Medulla oblongata (tissue), 1 donor: ENCODE data around the gene WWOX.

Source experiments
- DNase-seq: peaks from one replicate; pipeline ENCODE4 v3.0.0-alpha.2; 2015; ENCODE audit errors: extremely low spot score

WWOX gene

DNA sequence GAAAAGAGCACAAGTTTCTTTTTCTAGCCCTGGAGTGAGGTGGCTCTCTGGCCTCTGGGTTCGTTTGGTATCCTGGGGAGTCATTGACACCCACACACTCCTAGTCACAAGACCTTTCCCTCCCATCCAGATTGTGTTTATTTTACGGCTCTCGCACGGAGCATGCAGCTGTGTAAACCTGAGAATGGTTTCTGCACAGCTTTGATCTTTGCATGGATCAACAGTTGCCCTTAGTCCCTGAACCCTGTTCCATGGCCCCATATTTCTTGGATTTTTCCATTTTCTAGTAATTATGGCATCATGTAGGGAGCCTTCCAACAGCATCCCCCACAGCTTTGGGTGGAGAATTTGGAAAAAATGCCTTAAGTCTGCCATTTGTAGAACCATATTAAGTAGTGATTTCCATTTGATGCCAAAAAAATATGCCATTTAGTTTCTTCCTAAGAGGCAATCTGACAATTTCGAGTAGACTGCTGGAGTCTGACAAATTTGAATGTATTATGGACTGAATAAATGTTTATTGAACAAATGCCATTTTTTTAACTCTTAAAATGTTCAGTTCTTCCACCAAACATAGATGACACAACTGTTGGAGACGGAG lies 197.7 kb downstream of the WWOX start:
- DNase-seq = no peak

DNA sequence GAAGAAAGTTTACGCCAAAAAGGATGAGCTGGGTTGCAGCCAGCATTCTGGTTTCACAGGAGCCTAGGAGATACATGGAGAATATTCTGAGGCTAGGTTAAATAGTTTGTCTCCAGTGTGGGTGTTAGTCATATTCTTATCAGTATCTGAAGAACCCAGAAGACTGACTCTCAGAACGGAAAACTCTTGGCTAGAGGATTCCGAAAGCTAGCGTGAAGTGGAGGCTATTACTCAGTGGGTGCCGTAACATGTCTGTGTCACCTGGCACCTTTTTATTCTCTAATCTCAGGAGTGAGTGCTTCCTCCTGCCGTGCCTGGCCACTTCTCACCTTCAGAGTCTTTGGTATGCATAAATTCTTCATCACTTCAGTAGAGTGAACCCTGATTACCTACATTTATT lies 199.5 kb downstream of the WWOX start:
- no peak for DNase-seq

DNA sequence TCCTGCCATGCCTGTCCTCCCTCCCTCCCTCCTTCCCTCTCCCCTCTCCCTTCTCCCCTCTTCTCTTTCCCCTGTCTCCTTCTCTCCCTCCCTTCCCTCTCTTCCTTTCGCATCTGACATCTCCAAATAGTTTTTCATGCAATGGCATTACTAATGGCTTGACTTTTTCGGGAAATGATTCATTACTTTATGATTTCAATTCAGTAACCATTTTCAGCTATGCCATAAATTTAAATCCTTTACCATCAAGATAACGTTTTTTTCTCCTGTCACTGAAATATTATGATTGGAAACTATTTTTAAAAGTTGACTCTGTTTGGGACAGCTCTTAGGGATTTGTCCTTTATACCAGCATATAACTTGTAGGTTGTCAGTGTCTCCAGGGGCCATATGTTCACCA lies 201.0 kb downstream of the WWOX start:
- no peak for DNase-seq

DNA sequence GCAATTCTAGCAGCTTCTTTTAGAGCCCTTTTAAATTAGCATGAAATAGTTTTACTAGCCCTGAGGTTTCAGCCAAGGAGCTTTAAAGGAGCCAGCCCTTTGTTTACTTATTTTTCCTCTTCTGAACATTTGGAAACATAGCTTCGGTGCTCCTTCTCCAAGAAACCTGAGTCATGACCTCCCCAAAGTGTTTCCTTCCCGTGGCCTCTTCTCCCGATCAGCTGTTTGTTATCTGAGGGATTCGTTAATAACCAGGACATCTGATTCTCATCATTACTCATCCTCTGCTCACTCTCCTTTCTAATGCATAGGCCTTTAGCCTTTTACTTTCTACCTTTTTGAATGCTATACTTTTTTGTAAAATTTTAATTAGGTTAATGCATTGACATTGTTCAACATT lies 204.5 kb downstream of the WWOX start:
- no peak for DNase-seq

DNA sequence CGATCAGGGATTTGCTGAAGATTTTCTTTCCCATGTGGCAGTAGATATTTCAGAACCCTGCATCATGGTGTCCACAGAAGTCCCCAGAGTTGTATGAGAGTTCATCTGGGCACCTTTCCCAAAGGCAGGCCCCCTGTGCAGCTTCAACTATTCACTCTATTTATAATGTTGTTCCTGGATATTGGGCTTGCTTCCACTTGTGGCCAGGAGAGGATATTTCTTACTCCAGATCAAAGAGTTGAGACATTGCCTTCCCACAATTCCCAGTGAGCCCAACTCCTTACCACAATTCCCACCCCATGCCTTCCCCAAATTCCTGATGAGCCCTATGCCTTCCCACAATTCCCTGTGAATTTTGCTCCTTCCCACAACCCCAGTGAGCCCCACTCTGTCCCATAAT lies 206.9 kb downstream of the WWOX start:
- no peak for DNase-seq

DNA sequence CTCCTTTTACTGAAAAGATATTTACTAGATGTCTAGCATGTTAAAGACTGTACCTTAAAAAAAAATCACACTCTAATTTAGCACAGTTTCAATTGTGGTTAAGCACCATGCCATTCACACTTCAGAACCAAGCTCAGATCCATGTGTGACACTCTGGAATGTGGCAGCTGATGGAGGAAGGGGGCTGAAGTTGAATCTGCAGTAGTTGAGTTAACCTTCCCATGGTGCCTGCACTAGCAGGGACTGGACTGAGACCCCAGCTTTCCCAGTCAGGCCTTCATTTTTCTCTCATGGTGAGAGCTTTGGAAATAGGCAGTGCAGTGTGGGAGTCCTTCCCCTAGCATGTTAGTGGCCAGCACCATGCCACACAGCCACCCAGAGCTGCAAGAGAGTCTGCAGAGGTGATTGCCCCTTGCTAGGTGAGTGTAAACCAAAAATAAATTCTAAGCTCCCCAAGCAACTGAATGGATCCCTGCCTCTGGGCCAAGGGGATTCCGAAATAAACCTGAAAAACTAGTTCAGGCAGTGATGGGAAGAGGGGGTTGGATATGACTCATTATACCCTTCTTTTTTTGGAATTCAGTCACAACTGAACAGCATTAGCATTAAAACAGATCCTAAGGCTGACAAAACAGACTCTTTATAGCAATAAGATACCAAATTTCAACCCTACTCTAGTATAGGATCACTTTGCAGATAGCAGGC lies 208.5 kb downstream of the WWOX start:
- DNase-seq = no peak

DNA sequence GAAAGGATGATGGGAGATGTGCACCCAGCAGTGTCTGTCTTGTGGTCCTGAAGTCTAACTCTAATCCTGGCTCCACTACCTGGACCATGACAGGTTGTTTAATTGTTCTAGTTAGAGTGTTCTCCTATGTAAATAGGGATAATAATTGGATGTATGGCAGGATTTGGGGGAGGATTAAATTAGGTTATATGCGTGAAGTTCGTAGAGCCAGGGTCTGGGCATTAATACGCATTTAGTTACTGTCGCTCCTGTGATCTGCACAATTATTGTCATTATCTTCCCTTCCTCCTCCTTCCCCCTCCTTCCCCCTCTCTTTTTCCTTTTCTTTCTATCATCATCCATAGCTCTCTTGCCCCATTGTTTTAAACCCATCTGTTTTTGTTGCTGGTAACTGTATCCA lies 210.3 kb downstream of the WWOX start:
- no peak for DNase-seq

DNA sequence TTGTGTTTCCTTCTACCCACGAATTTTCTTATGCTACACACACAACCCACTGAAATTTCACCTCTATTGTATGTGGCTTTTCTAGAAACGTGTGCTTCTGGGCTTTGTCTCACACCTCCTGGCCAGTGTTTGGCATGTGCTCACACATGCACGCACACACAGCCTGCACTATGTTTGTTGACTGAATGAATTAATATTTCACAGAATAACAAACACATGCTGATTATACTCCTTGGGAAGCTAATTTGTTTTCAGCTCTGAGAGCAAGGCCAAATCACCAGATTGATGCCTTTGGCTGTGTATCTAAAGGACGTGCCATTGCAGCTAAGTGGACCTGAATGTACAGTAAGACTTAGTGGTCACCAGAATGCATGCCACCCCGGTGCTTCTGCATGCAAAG lies 210.7 kb downstream of the WWOX start:
- no peak for DNase-seq

DNA sequence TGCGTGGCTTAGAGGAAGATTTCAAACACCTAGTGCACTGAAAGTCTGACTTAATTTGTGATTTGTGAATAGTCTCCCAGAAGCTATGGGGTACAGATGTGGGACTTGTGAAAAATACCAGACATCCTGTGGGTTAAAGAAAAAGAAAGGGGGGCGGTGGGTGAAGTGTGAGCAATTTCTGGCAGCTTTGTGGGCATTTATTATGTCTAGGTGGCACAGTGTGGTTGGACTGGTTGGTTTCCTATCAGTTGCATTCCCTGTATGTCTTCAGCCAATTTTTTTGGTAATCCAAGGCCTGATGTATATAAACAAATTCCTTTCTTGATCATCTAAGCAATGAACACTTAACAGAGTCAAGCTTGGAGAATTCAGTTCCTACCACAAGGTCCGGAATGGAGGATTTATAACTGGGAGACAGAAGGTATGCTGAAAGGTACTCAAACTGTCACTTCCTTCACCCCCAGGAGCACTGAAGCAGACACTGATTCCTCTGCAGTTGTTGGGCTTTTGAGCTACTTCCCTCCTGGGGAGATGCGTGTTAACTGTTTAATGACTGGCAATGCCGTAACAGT lies 211.6 kb downstream of the WWOX start:
- DNase-seq = no peak

DNA sequence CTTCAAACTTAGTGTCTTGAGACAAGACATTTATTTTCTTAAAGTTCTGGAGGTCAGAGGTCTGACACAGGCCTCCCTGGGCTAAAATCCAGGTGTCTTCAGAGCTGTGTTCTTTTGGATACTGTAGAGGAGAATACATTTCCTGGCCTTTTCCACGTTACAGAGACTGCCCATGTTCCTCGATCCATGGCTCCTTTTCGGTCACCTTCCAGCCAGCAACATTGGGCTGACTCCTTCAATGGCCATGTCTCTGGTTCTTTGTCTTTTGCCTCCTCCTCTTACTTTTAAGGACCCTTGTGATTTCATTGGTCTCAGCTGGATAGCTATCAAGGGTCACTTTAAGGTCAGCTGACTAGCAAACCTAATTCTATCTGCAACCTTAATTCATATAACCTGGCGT lies 212.4 kb downstream of the WWOX start:
- no peak for DNase-seq

DNA sequence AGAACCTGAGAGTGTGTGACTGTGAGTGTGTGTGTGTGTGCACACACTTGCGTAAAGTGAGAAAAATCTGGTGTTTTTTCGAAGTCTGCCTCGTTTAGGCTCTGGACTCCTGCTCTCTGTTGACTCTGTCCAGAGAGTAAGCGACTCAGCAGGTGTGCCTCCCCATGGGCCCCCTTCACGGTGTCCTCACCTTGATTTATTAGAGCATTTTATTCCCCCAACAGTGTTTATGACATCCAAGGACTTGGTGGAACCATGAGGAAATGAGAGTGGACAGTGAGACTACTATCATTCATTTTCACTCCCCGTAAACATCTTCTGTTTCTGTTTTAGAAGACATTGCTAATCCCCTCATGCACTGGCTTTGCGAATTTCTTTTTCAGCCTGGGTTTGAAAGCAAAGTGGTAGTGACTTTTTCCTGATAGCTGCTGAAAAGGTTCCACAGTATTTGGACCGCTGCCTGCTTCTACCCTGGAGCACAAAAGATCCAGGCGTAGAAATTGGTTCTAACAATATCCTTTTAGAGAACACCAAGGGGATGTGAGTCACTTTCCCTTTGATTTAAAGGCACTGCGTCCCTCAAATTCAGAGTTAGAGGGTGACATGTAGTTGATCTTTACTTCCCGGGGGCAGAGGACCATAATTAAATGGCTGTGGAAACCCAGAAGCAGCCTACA lies 218.2 kb downstream of the WWOX start:
- DNase-seq = peak; percentile 29

DNA sequence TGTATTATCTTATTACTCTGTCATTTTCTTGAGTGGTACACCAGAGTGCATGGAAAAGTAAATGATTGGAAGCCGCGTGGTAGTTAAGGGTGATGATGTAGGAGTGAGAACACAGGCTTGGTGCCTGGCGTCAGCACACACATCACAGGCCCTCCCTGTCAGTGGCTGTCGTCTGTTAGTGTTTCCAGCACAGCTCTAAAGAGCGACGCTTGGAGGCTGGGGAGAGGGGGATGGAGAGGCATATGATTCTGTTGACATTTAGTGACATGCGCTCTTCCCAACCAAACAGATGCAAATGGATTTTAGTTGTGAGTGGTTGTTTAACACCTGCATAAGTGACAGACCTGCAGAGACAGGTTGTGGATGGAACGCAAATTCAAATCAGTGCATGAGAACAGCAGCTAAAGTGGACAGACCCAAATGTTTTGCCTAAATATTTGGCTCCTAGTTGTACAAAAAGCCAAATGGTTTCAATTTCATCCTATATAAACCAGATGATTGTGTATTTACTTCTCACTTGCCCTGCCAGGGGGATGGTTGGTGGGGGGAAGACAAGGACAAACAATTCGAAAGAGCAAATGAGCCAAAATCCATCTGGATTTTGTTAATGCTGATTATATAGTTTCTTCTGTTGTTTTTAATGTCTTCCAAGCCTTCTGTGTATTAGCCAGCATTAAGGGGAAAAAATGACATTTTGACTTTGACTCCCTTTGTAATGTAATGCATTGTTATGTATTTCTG lies 222.3 kb downstream of the WWOX start:
- DNase-seq = peak; percentile 1

DNA sequence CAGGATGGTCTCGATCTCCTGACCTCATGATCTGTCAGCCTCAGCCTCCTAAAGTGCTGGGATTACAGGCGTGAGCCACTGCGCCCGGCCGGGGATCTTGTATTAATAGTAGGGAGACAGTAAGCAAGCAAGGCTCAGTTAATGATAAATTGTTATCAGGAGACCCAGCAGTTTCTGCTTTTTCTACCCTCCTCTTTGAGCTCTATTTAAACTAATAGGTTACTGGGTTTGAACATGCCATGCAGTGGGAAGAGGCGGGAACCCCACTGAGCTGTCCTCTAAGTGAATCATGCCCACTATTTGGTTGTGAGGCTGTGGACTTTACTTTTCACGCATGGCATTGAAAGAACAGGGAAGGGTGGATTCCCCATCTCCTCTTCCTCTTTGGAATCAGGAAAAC lies 223.9 kb downstream of the WWOX start:
- DNase-seq = peak; percentile 1

DNA sequence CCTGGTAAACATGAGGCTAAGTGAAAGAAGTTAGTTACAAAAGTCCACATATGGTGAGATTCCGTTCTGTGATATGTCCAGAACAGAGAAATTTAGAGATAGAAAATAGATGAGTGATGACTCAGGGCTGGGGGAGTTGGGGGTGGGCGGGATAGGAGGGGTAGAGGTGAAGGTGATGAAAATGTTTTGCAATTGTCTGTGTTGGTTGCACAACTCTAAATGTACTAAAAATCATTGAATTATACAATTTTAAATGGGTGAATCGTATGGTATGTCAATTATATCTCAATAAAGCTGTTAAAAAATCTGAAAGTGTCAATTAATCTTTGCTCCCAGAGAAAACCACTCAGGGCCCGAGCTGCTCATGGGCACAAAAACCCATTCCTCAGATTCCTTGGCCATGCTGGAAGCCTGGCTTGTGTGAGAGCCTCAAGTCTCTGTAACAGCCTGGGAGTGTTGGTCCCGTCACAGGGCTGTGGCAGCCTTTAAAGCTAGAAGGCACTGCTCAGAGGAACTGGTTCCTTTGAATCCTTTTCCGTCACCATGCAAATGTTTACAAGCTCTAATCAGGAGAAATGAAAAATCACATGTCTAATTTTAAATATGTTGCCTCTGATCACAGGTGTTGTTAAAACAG lies 225.3 kb downstream of the WWOX start:
- peak; percentile 1 for DNase-seq

DNA sequence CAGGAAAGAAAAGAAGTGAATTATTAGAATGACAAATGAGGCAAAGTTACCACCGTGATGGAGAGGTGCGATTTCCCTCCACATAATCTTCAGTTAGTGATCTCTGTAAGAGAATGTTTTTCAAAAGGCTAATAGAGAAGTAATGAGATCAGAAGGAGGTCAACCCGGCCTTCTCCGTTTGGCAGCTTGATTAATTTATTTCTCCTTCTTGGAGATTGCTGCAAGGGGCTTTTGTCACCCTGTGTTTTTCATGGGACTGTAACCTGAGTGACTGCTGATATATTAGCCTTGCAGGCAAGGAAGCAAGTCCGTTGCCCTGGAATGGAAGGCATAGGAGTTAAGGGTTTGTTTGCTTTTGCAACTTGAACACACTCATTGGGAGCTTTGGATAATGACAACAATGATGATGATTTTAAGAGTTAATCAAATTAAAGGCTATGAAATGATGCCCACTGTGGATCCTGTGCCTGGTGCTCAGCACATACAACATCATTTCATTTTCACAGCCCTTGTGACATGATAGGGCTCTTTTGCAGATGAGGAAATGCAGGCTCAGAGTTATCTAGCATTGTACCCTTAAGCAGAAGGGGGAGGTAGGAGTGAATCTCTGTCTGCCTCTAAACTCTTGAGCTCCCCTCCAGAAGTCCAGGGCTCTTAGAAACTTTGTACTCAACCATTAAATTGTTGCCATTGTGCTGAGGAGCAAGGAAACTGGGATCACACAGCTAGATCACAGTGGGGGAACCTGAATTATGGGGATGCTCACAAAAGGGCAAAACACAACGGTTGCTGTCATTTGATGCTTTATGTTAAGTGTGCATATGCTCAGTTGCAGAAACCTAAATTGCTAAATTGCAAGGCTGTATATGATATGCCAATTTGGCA lies 226.3 kb downstream of the WWOX start:
- DNase-seq = peak; percentile 1

DNA sequence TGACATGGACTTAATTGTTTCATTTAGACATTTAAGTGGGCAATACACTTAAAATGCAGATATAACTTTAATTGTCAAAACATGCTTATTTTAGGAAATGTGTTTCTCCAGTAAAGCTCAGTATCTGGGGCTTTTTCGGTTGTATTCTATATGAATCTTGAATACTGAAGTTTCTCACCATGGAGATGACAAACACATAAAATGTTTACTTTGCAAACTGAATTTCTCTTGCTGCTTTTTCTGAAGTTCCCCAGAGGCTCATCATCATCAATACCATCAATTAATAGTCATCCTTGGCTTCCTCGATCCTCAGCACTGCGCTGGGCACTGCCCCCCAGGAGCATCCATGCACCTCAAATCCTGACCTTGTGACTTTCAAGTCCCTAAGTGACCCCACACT lies 227.3 kb downstream of the WWOX start:
- DNase-seq = no peak

DNA sequence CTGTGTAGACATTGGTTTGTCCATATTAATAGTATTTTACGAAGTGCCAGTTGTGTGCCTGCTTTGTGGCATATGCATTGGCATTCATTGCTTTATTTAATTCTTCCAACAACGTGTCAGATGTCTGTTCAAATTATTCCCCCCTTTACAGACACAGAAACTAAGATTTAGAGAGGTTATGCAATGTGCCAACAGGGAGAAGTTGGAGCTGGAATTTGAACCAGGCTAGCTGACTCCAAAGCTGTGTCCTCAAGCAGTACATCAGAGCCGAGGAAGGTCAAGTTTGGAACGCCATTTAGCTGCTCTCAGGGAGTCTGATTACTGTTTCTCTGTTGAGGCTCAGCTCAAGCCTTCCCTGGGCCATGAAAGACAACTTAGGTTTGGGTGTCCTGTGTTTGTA lies 232.3 kb downstream of the WWOX start:
- DNase-seq = peak; percentile 2

DNA sequence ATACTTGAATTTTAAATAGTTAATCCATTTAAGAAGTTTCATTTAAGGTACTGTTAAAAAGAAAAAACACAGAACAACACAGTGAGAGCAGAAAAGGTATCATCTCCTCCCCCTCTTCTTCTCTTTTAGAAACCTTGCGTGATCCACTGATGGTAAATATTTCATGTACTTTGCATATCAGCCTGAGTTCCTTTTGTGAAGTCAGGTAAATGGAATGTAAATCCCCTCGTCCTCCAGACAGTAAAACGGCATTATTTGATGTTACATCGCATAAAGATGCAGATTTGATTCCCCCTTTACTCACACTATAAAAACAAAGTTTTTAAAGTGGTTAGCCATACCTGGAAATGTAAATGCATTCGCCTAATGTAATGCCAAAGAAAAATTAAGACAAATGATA lies 234.4 kb downstream of the WWOX start:
- peak; percentile 1 for DNase-seq

DNA sequence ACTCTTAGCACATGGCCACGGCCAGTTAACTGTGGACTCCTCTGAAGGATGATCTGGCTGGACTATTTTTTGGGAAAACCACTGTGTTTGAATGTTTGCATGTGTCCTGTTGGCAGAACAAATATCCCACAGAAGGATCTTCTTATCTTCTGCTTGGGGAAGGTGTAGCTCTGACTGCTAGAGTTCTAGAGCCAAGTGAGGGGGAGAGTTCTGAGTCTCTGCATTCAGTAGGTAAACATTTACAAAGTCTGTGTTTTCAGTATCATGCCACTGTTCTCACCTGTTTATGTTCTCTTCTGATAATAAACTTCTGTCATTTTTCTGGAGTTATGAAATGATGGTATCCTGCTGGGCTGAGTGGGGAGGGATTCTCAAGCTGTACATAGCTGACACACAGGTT lies 241.1 kb downstream of the WWOX start:
- DNase-seq = no peak

DNA sequence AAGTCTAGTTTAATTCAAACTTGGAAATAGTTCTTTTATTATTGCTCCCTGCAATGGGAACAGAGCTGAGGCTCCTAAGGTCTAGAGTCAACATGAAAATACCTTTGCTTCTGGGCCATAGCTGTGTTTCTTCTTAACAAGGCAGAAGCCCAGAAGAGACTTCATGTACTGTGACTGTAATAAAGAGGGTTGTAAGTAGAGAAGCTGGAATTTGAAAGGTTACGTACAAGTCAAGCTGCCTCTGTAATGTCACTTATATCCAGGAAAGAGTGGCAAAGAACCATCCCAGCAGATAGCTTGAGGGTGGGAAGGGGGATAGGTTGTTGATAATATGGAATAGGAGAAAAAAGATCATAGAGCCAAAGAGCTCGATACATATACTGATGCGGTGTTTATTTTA lies 248.6 kb downstream of the WWOX start:
- no peak for DNase-seq

DNA sequence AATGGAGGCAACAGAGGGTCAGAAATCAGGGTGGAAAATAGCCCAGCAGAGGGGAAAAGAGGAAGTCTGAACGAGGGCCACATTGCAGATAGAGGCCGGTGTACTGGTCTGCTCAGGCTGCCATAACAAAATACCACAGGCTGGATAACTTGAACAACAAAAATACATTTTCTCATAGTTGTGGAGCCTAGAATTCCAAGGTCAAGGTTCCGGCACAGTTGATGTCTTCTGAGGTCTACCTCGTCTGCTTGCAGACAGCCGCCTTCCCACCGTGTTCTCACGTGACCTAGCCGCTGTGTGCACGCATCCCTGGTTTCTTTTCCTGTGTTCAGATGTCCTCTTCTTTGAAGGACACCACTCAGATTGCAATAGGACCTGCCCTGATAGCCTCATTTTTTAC lies 249.4 kb downstream of the WWOX start:
- DNase-seq = no peak
